GM19239 (cell line): ENCODE measurements around the gene LANCL3.
"Not testable (repeated sequence)": the region's sequence is repeated elsewhere in the genome, so short reads cannot be mapped to it uniquely, and the experiment has no call there.

Source experiments
- DNase-seq: peaks from one replicate; pipeline ENCODE4 v3.0.0; 2011; ENCODE audit warnings: low spot score; ENCODE audit not compliant: insufficient read length
- FAIRE-seq: peaks from 2 replicates; lab custom pipeline; 2011; peaks lifted over from hg19 to GRCh38; lab: Jason Lieb, UNC

Gene LANCL3

DNA sequence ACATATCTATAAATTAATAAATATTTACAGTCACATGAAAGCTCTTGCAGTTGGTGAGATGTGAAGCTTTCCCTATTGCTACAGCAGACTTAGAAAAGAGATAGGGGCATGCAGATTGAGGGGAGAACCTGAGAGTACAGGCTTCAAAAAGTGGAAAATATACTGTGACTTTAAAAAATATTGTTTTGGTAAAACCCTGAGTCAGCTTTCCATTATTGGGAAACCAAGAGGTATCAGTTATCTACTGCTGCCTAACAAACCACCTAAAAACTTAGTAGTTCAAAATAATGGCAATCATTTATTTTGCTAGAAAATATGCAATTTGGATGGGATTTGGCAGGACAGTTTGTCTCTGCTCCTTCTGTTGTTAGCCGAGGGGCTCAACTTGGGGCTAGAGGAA is 38.3 kb downstream of the LANCL3 start:
- no peak for FAIRE-seq
- no peak for DNase-seq

DNA sequence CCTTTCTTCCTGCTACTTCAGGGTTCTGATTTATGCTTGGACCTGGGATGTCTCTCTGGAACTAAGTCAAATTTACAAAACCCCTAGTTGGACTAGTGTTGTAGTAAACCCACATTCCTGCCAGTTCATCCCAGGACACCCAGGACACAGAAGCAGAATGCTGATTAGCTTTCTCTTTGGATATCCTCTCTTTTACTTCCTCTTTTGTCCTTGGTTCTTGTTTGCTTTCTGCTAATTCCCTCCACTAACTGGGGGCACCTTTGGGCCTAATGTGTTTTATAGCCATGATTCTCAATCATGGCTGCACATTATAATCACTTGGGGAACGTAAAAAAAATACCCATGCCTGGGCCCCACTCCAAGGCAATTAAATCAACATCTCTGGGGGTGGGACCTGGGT is 42.5 kb downstream of the LANCL3 start:
- FAIRE-seq (no peak), DNase-seq (no peak)

DNA sequence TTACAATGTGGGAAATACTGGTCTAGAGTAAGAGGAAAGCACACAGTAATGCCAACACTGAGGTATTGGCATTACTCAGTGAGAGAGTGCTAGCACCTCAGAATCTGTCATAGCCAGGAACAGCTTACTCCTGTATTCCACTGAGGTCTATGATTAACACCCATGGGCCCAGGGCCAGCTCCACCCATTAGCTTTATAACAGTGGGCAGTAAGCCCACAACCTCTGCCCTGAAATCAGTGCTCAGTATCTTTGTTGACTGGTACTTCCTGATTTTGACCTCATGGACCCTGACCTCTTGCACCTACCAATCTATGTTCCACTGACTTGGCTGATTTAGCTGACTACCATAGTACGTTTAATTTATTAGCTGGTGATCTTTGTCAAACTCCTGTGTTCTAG is 56.1 kb downstream of the LANCL3 start:
- DNase-seq, result no peak
- FAIRE-seq, result no peak

DNA sequence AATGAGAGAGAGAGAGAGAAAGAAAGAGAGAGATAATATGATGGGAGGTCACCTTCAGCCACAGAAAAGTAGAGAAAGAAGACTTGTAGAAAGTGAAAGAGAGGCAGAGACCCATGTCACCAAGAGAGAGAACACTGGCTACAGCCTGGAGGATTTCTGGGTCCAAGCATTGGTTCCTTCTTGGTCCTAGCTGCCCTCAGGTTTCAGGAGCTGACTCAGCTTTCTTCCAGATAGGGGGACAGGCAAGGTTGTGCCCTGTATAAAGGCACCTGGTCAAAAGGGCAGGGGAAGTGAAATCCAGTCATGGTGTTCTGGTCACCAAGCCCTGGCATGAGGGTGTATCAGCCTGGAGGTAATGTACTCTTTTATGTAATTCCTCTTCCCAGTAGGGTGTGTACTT is 66.6 kb downstream of the LANCL3 start:
- no peak for DNase-seq
- FAIRE-seq, result no peak

DNA sequence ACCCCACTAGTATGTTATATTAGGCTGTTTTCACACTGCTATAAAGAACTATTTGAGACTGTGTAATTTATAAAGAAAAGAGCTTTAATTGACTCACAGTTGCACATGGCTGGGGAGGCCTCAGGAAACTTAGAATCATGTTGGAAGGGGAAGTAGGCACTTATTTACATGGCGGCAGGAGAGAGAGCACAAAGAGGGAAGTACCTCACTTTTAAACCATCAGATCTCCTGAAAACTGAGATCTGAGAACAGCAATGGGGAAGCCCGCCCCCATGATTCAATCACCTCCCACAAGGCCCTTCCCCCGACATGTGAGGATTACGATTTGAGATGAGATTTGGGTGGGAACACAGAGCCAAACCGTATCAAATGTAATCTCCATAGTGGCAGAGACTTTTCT is 68.7 kb downstream of the LANCL3 start:
- FAIRE-seq (no peak), DNase-seq (no peak)

DNA sequence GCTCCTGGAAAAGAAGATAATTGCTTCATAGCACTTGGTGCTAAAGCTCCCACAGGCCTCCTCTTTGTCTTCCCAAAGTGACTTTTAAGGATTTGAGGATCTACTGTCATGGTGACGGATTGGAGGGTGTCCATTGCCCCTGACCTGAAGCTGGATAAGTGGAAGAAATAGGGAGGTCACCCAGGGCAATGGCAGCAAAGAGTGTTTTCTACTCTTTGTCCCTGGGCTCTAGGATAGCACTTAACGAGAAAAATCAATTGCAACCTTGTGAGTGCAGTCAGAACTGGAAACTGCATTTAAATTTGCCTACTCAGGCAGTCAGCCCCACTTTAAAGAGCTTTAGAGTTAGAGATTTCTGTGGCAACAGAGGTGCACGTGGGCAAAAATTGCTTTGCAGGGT is 70.4 kb downstream of the LANCL3 start:
- DNase-seq, result no peak
- FAIRE-seq, result no peak

DNA sequence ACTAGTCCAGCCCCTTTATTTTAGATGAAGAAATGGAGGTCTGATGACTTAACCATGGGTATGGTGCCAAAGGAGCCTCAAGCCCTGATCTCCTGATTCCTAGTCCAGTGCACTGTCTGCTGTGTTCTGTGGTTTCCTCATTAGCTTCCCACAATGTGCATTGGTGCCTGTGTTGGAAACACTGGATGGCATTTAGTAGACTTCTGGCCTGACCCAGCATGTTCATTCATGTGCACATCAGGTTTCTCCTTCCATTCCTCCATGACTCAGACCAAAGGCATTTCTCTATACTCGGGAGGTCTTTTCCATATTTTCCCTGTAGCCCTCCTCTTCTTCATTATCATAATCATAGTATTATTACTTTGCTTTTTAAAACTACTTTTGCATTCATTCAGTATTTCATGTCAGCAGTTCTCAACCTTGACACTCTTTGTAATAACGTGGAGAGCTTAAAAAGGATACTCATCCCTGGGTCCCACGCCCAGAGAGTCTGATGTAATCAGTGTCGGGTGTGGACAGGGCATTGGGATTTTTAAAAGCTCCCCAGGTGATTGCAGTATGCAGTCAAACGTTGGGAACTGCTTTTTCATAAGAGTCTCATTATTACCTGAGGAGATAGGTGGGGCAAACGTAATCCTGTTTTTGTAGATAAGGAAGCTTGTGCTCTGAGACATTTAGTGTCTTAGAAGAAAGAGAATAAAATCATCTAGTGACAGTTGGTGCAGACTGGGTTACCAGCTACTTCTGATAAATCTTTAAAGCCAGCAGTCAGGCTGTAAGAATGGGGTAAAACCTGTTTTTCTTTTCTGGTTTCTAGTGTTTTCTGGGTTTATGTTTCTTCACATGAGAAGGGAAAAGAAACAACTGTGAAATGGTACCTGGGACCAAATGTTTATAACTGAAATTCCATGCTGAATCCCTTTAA is 73.2 kb downstream of the LANCL3 start:
- FAIRE-seq (no peak), DNase-seq (no peak)

DNA sequence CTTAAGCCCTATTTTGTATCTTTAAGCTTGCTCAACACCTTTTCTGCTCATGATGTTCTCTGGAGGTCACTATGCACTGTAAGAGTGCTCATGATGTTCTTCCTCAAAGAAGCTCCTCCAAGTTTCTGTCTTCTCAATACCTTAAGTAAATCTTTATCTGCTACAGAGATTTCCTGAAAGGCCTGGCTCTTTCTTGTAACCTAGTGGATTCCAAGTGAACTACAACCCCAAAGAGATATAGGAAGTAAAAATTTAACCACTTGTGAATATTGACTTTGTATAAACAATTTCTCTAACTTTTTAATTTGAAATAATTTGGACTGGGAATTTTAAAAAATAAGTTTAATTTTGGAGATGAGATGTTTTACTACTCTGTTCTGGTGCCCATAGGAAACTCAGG is 74.8 kb downstream of the LANCL3 start:
- DNase-seq, result no peak
- no peak for FAIRE-seq

DNA sequence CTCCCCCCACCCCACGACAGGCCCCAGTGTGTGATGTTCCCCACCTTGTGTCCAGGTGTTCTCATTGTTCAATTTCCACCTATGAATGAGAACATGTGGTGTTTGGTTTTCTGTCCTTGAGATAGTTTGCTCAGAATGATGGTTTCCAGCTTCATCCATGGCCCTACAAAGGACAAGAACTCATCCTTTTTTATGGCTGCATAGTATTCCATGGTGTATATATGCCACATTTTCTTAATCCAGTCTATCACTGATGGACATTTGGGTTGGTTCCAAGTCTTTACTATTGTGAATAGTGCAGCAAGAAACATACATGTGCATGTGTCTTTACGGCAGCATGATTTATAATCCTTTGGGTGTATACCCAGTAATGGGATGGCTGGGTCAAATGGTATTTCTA is 79.4 kb downstream of the LANCL3 start:
- FAIRE-seq, DNase-seq: not testable (repeated sequence)

DNA sequence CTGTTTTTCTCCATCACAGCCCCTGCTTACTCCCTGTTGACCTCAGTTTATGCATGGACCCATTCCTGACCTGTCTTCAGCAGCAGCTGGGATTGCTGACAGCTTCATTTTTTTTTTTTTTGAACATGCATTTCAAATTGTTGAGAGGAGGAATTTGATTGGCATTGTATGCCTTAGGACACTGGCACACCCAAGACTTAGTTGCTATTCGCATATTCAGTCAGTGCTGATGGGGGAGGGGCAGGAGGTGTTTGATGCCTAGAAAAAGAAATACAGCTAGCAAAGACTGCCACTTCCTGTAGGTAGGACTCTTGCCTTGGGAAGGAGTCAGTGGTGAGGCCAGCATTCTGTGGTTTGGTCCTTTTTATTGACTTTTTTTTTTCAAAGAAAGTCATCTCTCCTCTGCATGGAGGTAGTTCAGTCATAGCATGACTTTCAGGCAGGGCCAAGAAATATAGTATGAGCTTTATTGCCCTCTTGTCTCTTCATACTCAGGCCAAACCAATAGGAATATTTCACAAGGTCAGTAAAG is 80.5 kb downstream of the LANCL3 start:
- no peak for DNase-seq
- FAIRE-seq, result no peak

DNA sequence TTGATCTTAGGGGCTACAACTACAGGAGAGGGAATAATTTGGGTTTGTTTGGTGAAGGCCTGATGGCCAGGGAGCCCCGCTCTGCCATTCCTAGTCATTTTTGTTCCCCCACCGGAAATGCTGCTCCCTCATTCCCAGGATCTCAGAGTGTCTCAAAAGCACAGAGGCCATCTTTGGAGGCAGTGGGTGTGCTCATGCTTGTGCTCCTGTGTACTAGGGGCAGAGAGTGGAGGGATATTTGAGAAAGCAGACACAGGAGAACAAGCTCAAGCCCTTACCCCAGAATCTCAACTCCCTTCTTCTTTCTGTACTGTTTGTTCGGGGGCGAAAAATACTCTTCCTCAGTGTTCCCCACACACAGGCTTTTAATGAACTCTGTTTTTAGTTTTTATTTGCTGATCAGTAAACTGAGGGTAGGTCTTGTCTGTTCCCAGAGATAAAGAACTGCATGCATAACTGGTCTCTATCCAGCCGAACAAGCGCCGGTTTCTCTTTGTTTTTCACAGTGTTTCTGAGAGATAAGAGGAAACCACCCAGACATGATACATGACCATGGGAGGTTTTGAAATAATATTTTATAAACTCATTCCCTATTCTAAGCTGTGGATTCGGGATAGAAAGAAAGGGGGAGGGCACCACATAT is 81.2 kb downstream of the LANCL3 start:
- DNase-seq (no peak), FAIRE-seq (no peak)

DNA sequence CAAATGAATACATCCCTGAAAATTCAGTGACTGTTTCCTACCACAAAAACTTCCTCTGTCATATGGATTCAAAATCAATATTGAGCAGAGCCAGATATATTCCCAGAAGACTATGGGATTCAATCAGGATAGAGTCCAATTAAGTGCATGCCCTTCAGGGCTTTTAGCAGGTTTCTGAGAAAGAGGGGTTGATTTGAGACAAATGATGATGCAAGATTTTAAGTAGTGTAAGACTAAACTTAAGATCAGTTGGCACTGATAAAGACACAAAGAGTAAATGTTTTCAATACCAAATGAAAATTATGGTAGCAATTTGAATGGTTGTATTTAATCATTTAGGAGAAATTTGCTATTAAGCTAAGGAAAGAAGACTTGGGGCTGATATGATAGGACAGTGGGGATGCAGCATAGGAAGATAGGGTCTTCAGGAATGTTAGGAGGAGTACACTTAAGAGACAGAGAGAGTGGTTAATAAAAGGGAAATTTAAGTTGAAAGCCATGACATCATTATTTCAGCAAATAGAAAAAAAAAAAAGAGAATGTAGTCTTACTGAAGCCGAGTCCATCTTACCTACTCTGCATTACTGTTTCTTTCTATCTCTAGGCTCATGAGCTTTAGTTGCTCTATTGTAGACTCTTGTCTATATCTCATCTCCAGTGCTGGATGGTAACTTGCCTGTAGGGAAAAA is 82.1 kb downstream of the LANCL3 start:
- DNase-seq, result no peak

DNA sequence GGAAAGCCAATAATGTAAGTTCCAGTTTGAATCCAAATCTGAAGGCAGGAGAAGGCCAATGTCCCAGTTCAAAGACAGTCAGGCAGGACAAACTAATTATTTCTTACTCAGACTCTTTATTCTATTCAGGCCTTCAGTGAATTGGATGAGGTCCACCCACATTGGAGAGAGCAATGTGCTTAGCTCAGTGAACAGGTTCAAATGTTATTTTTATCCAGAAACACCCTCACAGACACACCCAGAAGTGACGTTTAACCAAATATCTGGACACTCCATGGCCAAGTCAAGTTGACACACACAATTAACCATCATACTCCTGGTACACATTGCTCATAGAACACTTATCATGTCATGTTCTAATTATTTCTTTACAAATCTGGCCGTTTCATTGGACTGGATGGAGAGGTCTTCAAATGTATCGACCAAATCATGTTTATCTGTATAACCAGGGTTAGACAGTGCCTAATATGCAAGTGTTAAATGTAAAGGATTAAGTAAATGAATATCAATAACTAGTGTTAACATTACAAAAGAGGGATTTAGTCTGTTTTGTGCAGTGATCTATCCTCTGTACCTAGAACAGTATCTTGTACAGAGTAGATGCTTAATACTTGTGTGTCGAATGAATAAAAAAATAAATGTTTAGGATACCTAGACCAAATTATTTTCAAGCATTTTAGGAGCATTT is 87.0 kb downstream of the LANCL3 start:
- DNase-seq, result no peak
- no peak for FAIRE-seq

More for the DNA sequence above, 82.1 kb downstream of the LANCL3 start:
- FAIRE-seq, result no peak

DNA sequence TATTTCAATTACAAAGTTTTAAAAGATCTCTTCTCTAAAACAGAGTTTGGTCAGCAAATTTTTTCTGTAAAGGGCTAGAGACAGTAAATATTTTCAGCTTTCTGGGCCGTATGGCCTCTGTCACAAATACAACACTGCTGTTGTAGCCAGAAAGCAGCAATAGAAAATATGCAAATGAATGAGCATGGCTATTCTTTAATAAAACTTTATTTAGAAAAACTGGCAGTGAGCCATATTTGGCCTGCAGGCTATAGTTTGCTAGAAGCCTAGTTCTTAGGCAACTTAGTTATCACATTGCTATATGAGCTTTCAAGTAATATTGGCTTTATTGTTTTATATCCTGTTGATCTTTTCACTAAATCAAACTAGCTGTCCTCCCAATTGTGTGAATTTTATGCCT is 87.6 kb downstream of the LANCL3 start:
- FAIRE-seq (no peak), DNase-seq (no peak)

DNA sequence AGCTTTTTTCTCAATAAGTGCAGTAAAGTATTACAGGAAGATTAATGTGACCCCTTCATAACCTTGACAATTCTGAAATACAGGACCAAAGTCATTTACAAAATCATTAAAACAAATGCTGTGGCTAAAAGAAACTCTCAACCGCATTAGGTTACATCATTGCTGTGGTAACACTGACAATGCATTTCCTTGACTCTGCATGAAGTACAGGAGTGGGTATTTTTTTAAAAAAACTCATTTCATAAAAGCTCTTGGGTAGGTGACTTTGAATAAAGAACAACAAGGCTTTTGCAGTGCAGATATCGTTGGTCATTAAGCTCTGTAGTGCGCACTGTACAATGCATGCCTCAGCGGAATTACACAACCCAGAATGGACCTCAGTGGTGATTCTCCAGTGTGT is 90.7 kb downstream of the LANCL3 start:
- DNase-seq (no peak), FAIRE-seq (no peak)

DNA sequence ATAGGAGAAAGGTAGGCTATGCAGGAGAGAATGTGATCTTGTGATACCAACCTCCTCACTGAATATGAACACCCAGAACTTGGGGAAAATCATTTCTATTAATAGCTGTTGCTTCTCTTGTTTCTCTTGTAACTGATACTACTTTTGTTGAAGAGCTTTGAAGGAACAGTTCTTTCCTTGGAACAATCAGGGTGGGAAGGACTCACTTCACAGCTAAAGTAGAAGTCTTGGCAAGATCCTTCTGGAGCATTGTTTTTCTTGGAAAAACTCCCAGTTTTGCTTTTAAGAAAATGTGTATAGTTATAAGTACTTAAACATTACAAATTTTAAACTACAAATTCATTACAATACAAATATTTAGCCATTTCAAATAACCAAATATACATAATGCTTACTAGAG is 95.1 kb downstream of the LANCL3 start:
- FAIRE-seq, result peak; percentile 66
- no peak for DNase-seq

DNA sequence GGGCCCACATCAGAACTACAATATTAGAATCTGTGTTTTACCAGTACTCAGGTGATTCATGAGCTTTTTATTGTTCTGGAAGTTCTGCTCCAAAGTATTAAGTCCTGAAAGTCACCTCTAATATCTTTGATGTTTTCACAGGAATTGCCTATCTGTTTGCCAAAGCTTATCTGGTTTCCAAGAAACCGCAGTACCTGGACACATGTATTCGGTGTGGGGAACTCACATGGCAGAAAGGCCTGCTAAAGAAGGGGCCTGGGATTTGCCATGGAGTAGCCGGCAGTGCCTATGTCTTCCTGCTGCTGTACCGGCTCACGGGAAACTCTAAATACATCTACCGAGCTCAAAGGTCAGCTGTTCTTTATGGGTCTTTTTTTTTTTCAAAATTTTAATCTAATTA is 95.7 kb downstream of the LANCL3 start:
- no peak for FAIRE-seq
- DNase-seq, result no peak

DNA sequence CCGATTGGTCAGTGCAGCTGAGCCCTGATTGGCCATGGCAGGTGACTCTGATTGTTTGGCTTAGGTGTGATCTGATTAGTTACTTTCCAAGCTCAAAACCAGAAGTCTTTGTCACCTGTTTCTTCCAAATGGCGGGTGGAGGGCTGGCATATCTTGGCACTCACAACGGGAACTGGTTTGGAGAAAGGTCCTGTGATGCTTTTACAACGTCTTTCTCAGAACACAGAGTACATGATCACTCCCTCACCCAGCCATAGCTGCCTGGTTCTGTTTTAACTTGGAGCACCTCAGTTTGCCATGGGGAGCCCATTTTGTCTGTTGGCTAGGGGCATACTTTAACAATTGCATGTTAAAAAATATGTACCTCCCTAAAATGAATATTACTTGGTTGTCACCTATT is 101.1 kb downstream of the LANCL3 start:
- FAIRE-seq (no peak), DNase-seq (no peak)

DNA sequence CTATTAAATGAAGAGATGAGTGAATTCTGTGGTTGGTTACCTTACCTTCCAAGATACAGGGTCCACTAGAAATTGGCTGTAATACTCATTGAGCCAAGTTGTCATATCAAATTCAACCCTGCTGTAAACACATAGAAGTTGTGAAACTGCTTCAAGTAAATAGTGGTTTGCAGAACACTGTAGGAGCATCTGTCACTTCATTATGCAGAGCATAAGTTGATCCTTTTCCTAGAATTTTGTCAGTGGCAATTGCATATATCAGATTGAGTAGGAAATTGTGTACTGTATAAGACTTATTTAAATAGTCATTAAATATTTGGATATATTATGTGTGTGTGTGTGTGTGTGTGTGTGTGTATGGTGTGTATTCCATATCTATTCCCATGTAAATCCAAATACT is 105.3 kb downstream of the LANCL3 start:
- DNase-seq (no peak), FAIRE-seq (no peak)

DNA sequence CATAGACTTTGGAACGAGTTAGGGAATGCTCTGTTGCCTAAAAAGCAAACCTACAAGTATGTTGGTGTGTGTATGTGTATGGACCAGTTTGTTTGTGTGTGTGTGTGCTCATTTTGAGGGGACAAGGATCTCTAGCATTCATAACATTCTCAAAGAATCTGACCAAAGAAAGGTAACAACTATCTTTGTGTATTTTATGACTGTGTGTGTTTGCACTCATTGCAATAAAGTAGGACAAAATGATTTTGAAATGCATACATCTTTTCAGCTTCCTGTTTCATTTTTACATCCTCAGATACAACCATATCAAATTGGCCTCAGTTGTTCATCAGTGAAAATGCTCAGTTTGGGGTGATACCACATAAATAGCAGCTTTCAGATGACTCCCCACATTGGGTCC is 105.8 kb downstream of the LANCL3 start:
- no peak for DNase-seq
- FAIRE-seq, result peak; percentile 85
